NK-92 treated with Interleukin-12 subunit alpha and Interleukin-12 subunit beta, amount 100 ng/mL, for 24 hours (cell line): Measurements from ENCODE around the gene IL4I1.

Experiments
- DNase-seq: peaks from one replicate; lab custom pipeline; 2025; lab: John Stamatoyannopoulos, UW

IL4I1 gene

GRCh38 chr19:49862391-49863253 lies 34.1 kb downstream of the IL4I1 start:
- no peak for DNase-seq

- DNase-seq = no peak
Measured at GRCh38 chr19:49861541-49862378, 34.9 kb downstream of the IL4I1 start.

- no peak for DNase-seq
Measured at GRCh38 chr19:49861107-49861506, 35.6 kb downstream of the IL4I1 start.

GRCh38 chr19:49860336-49861102 lies 36.2 kb downstream of the IL4I1 start:
- no peak for DNase-seq

GRCh38 chr19:49859682-49860335 lies 36.9 kb downstream of the IL4I1 start:
- no peak for DNase-seq

GRCh38 chr19:49858088-49858985 lies 38.4 kb downstream of the IL4I1 start:
- DNase-seq = no peak

GRCh38 chr19:49857838-49858087 lies 38.9 kb downstream of the IL4I1 start:
- no peak for DNase-seq

- no peak for DNase-seq
Measured at GRCh38 chr19:49857061-49857837, 39.4 kb downstream of the IL4I1 start.

- no peak for DNase-seq
Measured at GRCh38 chr19:49856574-49857021, 40.1 kb downstream of the IL4I1 start.

GRCh38 chr19:49855676-49856573 lies 40.8 kb downstream of the IL4I1 start:
- no peak for DNase-seq

GRCh38 chr19:49855277-49855675 lies 41.4 kb downstream of the IL4I1 start:
- DNase-seq = no peak

- DNase-seq = no peak
Measured at GRCh38 chr19:49854378-49855263, 42.1 kb downstream of the IL4I1 start.

GRCh38 chr19:49853852-49854377 lies 42.8 kb downstream of the IL4I1 start:
- no peak for DNase-seq

GRCh38 chr19:49852631-49853126 lies 44.0 kb downstream of the IL4I1 start:
- no peak for DNase-seq

GRCh38 chr19:49851456-49852259 lies 45.0 kb downstream of the IL4I1 start:
- no peak for DNase-seq

GRCh38 chr19:49850487-49851342 lies 46.0 kb downstream of the IL4I1 start, which contains the start of gene PTOV1:
Gene PTOV1, plus strand, starts transcription at chr19:49851159.
- peak; percentile 41 for DNase-seq
